ENCODE results near the gene FRA10AC1. TPM values are rescaled to one million over a fixed set of nuclear protein-coding genes. Genes with fewer than 3 reads are reported as not detected.

Gene FRA10AC1
- total and polyA plus RNA-seq, 10 of the 15 experiments (the other 5 are each of a cell fraction or from before 2014, with no cell fraction given): 5.3 to 18.1 (median 9.9) TPM

GRCh38 chr10:93742633-93743349 is 40.4 kb upstream of the FRA10AC1 start (continued):
- no peak for TF ChIP-seq TBL1XR1 (IDR thresholded peaks at IDR 0.05; ENCODE audit: low read depth, low read length)
- no peak for TF ChIP-seq DPF2 (IDR thresholded peaks at IDR 0.05)
- no peak for TF ChIP-seq E2F8 (IDR thresholded peaks at IDR 0.05; ENCODE audit: low read depth, partially characterized antibody)
- TF ChIP-seq SIN3A (IDR thresholded peaks at IDR 0.05; ENCODE audit: low read depth, low read length): no peak
- TF ChIP-seq USF1 (IDR thresholded peaks at IDR 0.05; ENCODE audit: borderline replicate concordance, extremely low read length, insufficient read depth, low read depth, low read length): no peak
- no peak for TF ChIP-seq PBX3 (IDR thresholded peaks at IDR 0.05; ENCODE audit: insufficient replicate concordance, low read depth, low read length)
- no peak for TF ChIP-seq CTCF (IDR thresholded peaks at IDR 0.05 in 2 of 3, conservative IDR thresholded peaks at IDR 0.05 in 1 of 3; ENCODE audit: control insufficient read depth in 2 of 3, extremely low read depth in 1 of 3, insufficient read depth in 1 of 3, low read depth in 3 of 3, low read length in 3 of 3)
- no peak for TF ChIP-seq REST (IDR thresholded peaks at IDR 0.05; ENCODE audit: low read depth, low read length)
- no peak for TF ChIP-seq BRCA1 (IDR thresholded peaks at IDR 0.05; ENCODE audit: low read depth, low read length)
- TF ChIP-seq NFXL1 (IDR thresholded peaks at IDR 0.05; ENCODE audit: borderline replicate concordance): no peak
- TF ChIP-seq FOXM1 (IDR thresholded peaks at IDR 0.05; ENCODE audit: low read depth, low read length): no peak
- no peak for TF ChIP-seq TAF1 (IDR thresholded peaks at IDR 0.05; ENCODE audit: borderline replicate concordance, low read depth, low read length)
- no peak for TF ChIP-seq NRF1 (conservative IDR thresholded peaks at IDR 0.05; ENCODE audit: low read depth, low read length)
- no peak for TF ChIP-seq ATF7 (IDR thresholded peaks at IDR 0.05; ENCODE audit: low read depth)
- peak; percentile 48 for TF ChIP-seq SKIL (IDR thresholded peaks at IDR 0.05; ENCODE audit: low read depth, poor library complexity, severe bottlenecking)
- no peak for TF ChIP-seq SRF (IDR thresholded peaks at IDR 0.05; ENCODE audit: low read depth in 2 of 2, low read length in 2 of 2)
